HG02623 (cell line): ENCODE measurements around the gene XPOT.

Source experiments
- ATAC-seq: cut with Tn5 transposase; IDR thresholded peaks from one replicate; pipeline ENCODE4 v1.9.1; 2021; ENCODE audit warnings: moderate library complexity; ENCODE audit not compliant: unreplicated experiment

XPOT gene

GRCh38 chr12:64466178-64466577 is 62.0 kb downstream of the XPOT start:
- ATAC-seq = no peak

GRCh38 chr12:64468966-64469365 is 64.8 kb downstream of the XPOT start:
- ATAC-seq = no peak

GRCh38 chr12:64469455-64470142 is 65.4 kb downstream of the XPOT start:
- ATAC-seq = no peak

- no peak for ATAC-seq
Observed at GRCh38 chr12:64470495-64470894, 66.3 kb downstream of the XPOT start.

- ATAC-seq = no peak
Observed at GRCh38 chr12:64473176-64473575, 69.0 kb downstream of the XPOT start.

- no peak for ATAC-seq
Observed at GRCh38 chr12:64475518-64475917, 71.3 kb downstream of the XPOT start.

- ATAC-seq = no peak
Observed at GRCh38 chr12:64476844-64477243, 72.7 kb downstream of the XPOT start.

- ATAC-seq = no peak
Observed at GRCh38 chr12:64478661-64479060, 74.5 kb downstream of the XPOT start.

GRCh38 chr12:64480148-64480547 is 76.0 kb downstream of the XPOT start:
- no peak for ATAC-seq

GRCh38 chr12:64486657-64487056 is 82.5 kb downstream of the XPOT start:
- ATAC-seq = no peak

GRCh38 chr12:64491718-64492117 is 87.5 kb downstream of the XPOT start:
- no peak for ATAC-seq

GRCh38 chr12:64493513-64493912 is 89.3 kb downstream of the XPOT start:
- no peak for ATAC-seq

- ATAC-seq = no peak
Observed at GRCh38 chr12:64494998-64495729, 91.0 kb downstream of the XPOT start.

- no peak for ATAC-seq
Observed at GRCh38 chr12:64496839-64497400, 92.7 kb downstream of the XPOT start.

- ATAC-seq = no peak
Observed at GRCh38 chr12:64497484-64497883, 93.3 kb downstream of the XPOT start.

GRCh38 chr12:64497903-64498302 is 93.7 kb downstream of the XPOT start:
- no peak for ATAC-seq

- ATAC-seq = no peak
Observed at GRCh38 chr12:64500394-64500793, 96.2 kb downstream of the XPOT start.
